ENCODE results near the gene SLK. TPM values are rescaled to one million over a fixed set of nuclear protein-coding genes. Genes with fewer than 3 reads are reported as not detected.

The SLK gene
- total RNA-seq, 2 donors from 2014 or later: 21.7 to 24.1 TPM

GRCh38 chr10:104046651-104047050, 79.7 kb downstream of the SLK start:
- ATAC-seq (no peak), DNase-seq (ENCODE audit: low spot score in 2 of 2) (no peak)
- no peaks in the 10 kb centered on the region for H3K9me3 Mint-ChIP-seq
- H3K27ac Mint-ChIP-seq: no peak overlapping the region
- no peaks in the 10 kb centered on the region for H3K36me3 Mint-ChIP-seq

DNA sequence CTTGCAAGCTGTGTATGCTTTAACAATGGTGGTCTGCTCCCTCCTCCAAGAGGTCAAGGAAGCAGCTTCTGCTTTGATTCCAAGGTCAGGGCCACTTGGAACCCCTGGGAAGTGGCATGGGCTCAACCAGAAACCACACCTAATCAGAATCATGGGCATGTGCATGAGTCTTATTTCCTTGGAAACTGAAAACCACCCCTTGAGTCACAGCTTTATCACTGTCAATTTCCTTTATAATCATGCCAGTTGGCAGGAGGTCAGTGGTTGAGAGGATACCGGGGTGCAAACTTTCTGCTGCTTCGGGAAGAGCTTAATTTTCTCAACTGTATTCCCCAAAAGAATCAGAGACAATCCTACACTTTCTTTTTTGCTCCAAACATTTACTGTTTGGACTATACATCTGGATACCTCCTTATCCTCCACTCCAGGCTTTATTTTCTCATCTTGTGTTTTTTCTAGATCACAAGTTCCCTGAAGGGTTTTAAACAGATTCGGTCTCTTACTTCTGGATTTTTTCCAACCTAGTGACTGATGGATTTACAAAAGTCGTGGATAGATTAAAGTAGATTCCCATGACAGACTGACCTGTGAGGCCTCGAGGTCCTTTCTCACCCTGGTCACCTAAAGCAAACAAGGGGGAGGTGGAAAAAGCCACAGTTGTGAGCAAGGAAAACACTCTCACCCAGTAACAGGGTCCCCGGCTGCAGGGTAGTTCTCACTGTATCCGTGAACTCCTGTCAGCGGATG, 82.7 kb downstream of the SLK start:
- ATAC-seq: peak in 1 of 2 donors; percentile 53
- Mint-ChIP-seq H3K27ac (no peak overlapping the region), H3K9me3 (no peaks in the 10 kb centered on the region), H3K36me3 (no peaks in the 10 kb centered on the region)
- DNase-seq (ENCODE audit: low spot score in 2 of 2): no peak

- peak overlapping the region in 1 of 2 donors; percentile 33 for H3K27ac Mint-ChIP-seq
- no peaks in the 10 kb centered on the region for H3K36me3 Mint-ChIP-seq
- H3K9me3 Mint-ChIP-seq: no peaks in the 10 kb centered on the region
Measured at GRCh38 chr10:104052431-104052830, 85.5 kb downstream of the SLK start.

DNA sequence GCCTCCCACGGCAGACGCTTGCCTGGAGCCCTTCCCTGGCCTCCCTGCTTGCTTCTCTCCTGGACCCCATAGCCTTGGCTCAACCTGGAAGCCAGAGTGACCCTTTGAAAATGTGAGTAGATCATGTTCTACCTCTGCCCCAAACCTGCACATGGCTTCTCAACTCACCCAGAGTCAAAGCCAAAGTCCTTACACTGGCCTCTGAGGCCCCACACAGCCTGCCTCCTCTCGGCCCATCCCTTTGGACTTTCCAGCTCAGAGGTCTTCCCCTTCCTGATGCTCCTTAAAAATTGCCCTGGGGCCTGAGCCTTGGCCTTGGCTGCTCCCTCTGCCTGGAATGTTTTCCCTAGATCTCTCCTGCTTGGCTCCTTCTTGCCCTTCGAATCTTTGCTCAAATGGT, 86.3 kb downstream of the SLK start:
- DNase-seq (ENCODE audit: low spot score in 2 of 2) (no peak), ATAC-seq (no peak)
- H3K27ac Mint-ChIP-seq: peak overlapping the region in 1 of 2 donors; percentile 64
- no peaks in the 10 kb centered on the region for H3K9me3 Mint-ChIP-seq
- no peaks in the 10 kb centered on the region for H3K36me3 Mint-ChIP-seq

More at GRCh38 chr10:104052431-104052830, 85.5 kb downstream of the SLK start:
- ATAC-seq (no peak), DNase-seq (ENCODE audit: low spot score in 2 of 2) (no peak)

DNA sequence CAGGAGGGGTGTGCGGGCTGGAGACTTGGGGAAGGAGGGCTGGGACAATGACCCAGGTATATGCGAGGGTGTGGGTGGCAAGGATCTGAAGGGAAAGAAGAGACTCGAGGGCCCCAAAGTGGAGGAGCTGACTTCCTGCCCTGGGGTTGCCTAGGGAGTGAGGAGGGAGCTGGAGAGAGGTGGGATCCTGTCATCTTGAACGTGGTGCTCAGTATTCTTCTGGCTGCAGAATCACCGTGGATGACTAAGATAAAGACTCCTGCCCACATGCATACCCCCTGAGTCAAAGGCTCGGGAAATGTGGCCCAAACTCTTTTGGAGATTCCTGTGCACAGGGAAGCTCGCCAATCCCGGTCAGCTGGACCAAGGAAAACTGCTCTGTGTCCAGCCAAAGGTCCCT, 87.5 kb downstream of the SLK start:
- Mint-ChIP-seq H3K27ac (peak overlapping the region in 1 of 2 donors; percentile 64), H3K9me3 (no peaks in the 10 kb centered on the region), H3K36me3 (no peaks in the 10 kb centered on the region)
- DNase-seq (ENCODE audit: low spot score in 2 of 2) (no peak), ATAC-seq (no peak)

DNA sequence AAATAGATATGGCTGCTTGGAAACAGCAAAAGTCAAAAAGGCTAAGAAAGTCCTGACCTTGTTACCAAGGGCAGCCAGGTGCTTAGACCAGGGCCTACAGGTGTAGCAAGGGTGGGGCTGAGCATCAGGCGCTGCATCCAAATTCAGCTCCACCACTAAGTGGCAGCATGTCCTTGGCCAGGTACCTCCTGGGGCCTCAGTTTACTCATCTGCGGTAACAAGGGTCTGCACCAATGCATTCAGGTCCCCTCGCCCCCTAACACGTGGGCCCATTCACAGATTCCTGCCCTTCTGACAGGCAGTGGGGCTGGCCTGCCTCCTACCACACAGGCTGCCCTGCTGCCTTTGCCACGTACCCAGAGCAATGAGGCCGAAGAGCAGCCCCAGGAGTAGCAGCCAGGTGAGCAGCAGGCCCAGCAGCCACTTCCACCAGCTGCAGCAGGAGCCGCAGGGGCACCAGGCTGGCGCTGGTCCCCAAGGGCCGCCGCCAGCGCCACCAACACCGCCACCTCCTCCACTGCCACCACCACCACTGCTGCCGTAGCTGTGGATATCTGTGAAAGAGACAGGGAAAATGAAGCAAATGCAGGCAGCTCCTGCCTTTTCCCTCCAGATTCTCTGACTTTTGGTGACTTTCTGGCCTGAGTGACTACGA, 89.8 kb downstream of the SLK start:
- ATAC-seq (no peak), DNase-seq (ENCODE audit: low spot score in 2 of 2) (no peak)
- no peaks in the 10 kb centered on the region for H3K9me3 Mint-ChIP-seq
- H3K36me3 Mint-ChIP-seq: no peaks in the 10 kb centered on the region
- H3K27ac Mint-ChIP-seq: no peak overlapping the region

- Mint-ChIP-seq H3K9me3 (no peaks in the 10 kb centered on the region), H3K36me3 (no peaks in the 10 kb centered on the region), H3K27ac (no peak overlapping the region)
- no peak for DNase-seq (ENCODE audit: low spot score in 2 of 2)
- ATAC-seq: no peak
Measured at GRCh38 chr10:104057717-104058116, 90.8 kb downstream of the SLK start.

DNA sequence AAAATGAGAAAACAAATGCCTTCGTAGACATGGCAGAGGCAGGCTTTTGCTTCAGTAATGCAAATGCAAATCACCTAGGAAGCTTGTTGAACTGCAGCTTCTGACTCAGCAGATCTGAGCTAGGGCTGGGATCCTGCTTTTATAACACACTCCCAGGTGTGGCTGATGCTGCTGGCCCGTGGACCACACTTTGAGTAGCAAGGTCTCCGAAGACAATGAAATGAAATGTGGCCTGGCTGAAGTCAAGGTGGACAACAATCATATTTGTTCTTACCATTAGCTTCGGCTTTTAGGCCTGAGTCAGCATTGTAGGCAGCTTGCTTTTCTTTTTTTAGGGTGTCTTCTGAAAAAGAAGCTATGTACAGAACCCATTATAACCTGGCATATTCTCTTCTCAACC, 92.4 kb downstream of the SLK start:
- DNase-seq (ENCODE audit: low spot score in 2 of 2): no peak
- no peaks in the 10 kb centered on the region for H3K9me3 Mint-ChIP-seq
- H3K27ac Mint-ChIP-seq: no peak overlapping the region
- no peaks in the 10 kb centered on the region for H3K36me3 Mint-ChIP-seq
- ATAC-seq: no peak

DNA sequence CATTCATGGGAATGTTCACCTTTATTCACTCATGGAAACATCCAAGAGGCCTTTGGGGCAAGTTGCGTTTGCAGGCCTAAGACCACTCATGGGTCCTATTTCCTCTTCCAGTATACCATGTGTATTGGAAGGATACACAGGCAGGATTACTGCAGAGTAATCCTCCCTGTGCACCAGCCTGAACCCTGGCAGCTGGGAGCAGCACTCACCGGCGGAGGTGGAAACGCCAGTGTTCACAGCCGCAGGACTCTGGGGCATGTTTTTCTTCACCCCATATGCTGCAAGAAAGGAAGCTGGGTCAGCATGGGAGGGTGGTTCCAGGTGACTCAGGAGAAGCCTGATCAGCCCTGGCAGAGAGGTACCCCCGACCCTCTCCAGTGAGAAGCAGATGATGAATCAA, 94.3 kb downstream of the SLK start:
- Mint-ChIP-seq H3K36me3 (no peaks in the 10 kb centered on the region), H3K27ac (no peak overlapping the region), H3K9me3 (no peaks in the 10 kb centered on the region)
- no peak for ATAC-seq
- no peak for DNase-seq (ENCODE audit: low spot score in 2 of 2)

DNA sequence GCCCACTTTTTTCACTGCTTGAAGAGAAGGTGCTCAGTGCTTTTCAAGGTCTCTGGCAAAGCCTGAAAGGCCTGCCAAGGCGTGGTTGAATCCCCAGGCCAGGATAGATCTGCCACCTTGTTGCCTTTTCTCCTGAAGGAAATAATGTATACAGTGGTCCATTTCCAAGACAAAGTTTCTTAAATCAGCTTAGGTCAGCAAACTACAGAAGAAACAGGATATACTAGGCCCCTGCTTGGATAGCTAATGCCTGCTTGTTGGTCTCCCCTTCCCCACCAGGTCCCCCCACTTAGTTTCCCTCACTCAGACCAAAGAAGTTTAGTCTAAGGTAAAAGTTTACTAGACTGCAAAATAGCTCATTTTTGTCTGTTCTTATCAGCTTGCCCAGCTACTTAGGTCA, 98.8 kb downstream of the SLK start:
- DNase-seq (ENCODE audit: low spot score in 2 of 2): no peak

GRCh38 chr10:104066945-104067344, 100.0 kb downstream of the SLK start:
- Mint-ChIP-seq H3K27ac (no peak overlapping the region), H3K9me3 (no peaks in the 10 kb centered on the region), H3K36me3 (no peaks in the 10 kb centered on the region)
- DNase-seq (ENCODE audit: low spot score in 2 of 2) (no peak), ATAC-seq (no peak)

More for the DNA sequence above, 98.8 kb downstream of the SLK start:
- no peaks in the 10 kb centered on the region for H3K36me3 Mint-ChIP-seq
- ATAC-seq: no peak
- H3K9me3 Mint-ChIP-seq: no peaks in the 10 kb centered on the region
- H3K27ac Mint-ChIP-seq: no peak overlapping the region

DNA sequence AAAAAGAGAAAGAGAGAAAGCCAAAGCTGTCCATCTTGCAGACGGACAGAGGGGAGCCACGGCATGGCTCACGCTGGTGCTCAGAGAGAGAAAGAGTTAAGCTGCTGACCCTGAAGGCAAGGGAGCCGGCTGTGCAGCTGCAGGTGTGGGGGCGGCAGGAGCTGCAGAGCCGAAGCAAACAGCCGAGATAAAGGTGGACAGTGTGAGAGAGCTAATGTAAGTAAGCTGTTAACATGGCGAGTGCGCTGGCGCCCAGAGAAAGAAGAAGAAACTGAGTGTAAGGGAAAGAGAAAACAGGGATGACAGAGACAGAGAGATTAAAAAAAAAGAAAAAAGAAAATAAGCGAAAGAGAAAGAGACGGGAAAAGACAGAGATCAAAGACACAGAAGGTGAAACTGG, 100.6 kb downstream of the SLK start:
- no peaks in the 10 kb centered on the region for H3K9me3 Mint-ChIP-seq
- no peak for DNase-seq (ENCODE audit: low spot score in 2 of 2)
- H3K36me3 Mint-ChIP-seq: no peaks in the 10 kb centered on the region
- no peak for ATAC-seq
- H3K27ac Mint-ChIP-seq: no peak overlapping the region

DNA sequence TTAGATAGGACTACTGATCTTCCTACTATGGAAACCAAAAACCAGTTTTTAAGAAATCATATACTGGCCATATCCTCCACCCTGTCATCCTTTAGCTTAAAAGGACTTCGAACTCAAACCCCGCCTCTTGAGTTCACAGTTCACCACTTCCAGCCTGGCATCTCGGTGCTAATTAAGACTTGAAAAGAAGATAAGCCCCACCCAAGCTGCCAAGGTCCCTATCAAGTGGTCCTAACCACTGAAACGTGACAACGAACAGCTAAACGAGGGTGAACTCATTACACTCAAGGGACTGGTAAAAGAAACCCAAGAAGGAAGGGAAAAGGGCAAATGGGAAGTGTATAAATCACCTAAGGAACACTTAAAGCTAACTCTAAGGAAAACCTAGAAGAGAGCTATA, 102.7 kb downstream of the SLK start:
- ATAC-seq (no peak), DNase-seq (ENCODE audit: low spot score in 2 of 2) (no peak)
- Mint-ChIP-seq H3K9me3 (no peaks in the 10 kb centered on the region), H3K27ac (no peak overlapping the region), H3K36me3 (no peaks in the 10 kb centered on the region)

DNA sequence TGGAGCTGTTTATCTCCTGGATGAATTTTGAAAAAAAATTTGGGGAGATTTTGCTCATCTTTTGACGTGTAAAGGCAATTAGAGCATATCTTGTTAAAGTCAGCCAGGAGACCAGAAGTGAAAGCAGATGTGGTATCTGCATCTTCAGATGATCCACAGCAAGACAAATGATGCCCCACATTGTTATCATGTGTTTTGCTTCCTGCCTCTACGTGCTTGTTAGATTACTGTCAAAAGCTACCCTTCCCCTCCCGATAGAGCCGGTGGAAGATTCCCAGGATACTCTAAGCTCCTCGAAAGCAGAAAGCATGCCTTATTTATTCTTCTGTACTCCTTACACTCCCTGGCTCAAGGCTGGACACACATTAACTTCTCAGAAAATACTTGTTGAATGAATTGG, 105.8 kb downstream of the SLK start:
- no peaks in the 10 kb centered on the region for H3K36me3 Mint-ChIP-seq
- H3K27ac Mint-ChIP-seq: no peak overlapping the region
- no peaks in the 10 kb centered on the region for H3K9me3 Mint-ChIP-seq
- DNase-seq (ENCODE audit: low spot score in 2 of 2): no peak
- no peak for ATAC-seq

- ATAC-seq (no peak), DNase-seq (ENCODE audit: low spot score in 2 of 2) (no peak)
- H3K27ac Mint-ChIP-seq: no peak overlapping the region
- no peaks in the 10 kb centered on the region for H3K36me3 Mint-ChIP-seq
- H3K9me3 Mint-ChIP-seq: no peaks in the 10 kb centered on the region
Measured at GRCh38 chr10:104074505-104074904, 107.6 kb downstream of the SLK start.

DNA sequence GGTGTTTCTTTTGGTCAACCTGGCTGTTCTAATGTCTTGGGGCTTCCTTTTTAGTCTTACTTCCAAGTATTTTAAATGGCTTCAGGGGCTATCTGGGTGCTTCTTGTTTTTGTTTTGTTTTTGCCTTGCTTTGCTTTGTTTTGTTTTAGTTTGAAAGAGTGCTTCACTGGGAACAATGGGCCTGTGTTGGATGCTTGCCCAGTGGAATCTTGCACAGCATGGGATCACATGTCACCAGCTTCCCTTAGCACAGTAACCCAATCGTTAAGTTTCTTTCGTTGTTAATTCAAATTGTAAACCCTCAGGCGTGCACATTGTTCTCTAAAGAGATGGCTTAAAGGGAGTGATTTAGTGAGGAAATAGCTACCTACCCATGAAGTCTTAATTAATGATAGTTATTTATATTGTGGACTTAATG, 109.8 kb downstream of the SLK start:
- H3K9me3 Mint-ChIP-seq: no peaks in the 10 kb centered on the region

GRCh38 chr10:104077247-104077646, 110.3 kb downstream of the SLK start:
- ATAC-seq: no peak
- no peak overlapping the region for H3K27ac Mint-ChIP-seq
- no peak for DNase-seq (ENCODE audit: low spot score in 2 of 2)
- no peaks in the 10 kb centered on the region for H3K9me3 Mint-ChIP-seq
- no peaks in the 10 kb centered on the region for H3K36me3 Mint-ChIP-seq

More for the DNA sequence above, 109.8 kb downstream of the SLK start:
- no peak overlapping the region for H3K27ac Mint-ChIP-seq
- no peaks in the 10 kb centered on the region for H3K36me3 Mint-ChIP-seq
- ATAC-seq (no peak), DNase-seq (ENCODE audit: low spot score in 2 of 2) (no peak)

GRCh38 chr10:104077663-104078151, 110.8 kb downstream of the SLK start:
- no peaks in the 10 kb centered on the region for H3K9me3 Mint-ChIP-seq
- no peak for ATAC-seq
- DNase-seq (ENCODE audit: low spot score in 2 of 2): no peak
- no peaks in the 10 kb centered on the region for H3K36me3 Mint-ChIP-seq
- H3K27ac Mint-ChIP-seq: no peak overlapping the region

Data from activated naive CD4-positive, alpha-beta T cell treated with anti-CD3 and anti-CD28 coated beads, Interleukin-2, amount 50 U/mL, for 72 hours (primary cell).